ENCODE measurements around the gene NEMP2.
"Not testable (repeated sequence)": the region's sequence is repeated elsewhere in the genome, so short reads cannot be mapped to it uniquely, and the experiment has no call there.

The NEMP2 gene

GRCh38 chr2:190524928-190525327, 9.6 kb downstream of the NEMP2 start:
- no peak for DNase-seq

GRCh38 chr2:190519975-190520767, 14.4 kb downstream of the NEMP2 start:
- DNase-seq: no peak

- no peak for DNase-seq
Measured at GRCh38 chr2:190517468-190517867, 17.1 kb downstream of the NEMP2 start.

- no peak for DNase-seq
Measured at GRCh38 chr2:190515687-190516086, 18.8 kb downstream of the NEMP2 start.

GRCh38 chr2:190514676-190515075, 19.8 kb downstream of the NEMP2 start:
- DNase-seq: no peak

GRCh38 chr2:190513877-190514276, 20.6 kb downstream of the NEMP2 start:
- DNase-seq: no peak

- no peak for DNase-seq
Measured at GRCh38 chr2:190512539-190513095, 21.9 kb downstream of the NEMP2 start.

GRCh38 chr2:190511104-190511503, 23.4 kb downstream of the NEMP2 start:
- no peak for DNase-seq

GRCh38 chr2:190509895-190510294, 24.6 kb downstream of the NEMP2 start:
- DNase-seq: not testable (repeated sequence)

- DNase-seq: no peak
Measured at GRCh38 chr2:190507135-190507534, 27.4 kb downstream of the NEMP2 start.

- no peak for DNase-seq
Measured at GRCh38 chr2:190506666-190507065, 27.9 kb downstream of the NEMP2 start.

GRCh38 chr2:190505696-190506095, 28.8 kb downstream of the NEMP2 start:
- no peak for DNase-seq

- DNase-seq: no peak
Measured at GRCh38 chr2:190504912-190505311, 29.6 kb downstream of the NEMP2 start.

GRCh38 chr2:190503088-190503487, 31.4 kb downstream of the NEMP2 start:
- no peak for DNase-seq

- no peak for DNase-seq
Measured at GRCh38 chr2:190501702-190502407, 32.7 kb downstream of the NEMP2 start.

GRCh38 chr2:190501231-190501630, 33.3 kb downstream of the NEMP2 start:
- DNase-seq: no peak

GRCh38 chr2:190500054-190500502, 34.4 kb downstream of the NEMP2 start:
- no peak for DNase-seq

- DNase-seq: no peak
Measured at GRCh38 chr2:190499273-190499672, 35.2 kb downstream of the NEMP2 start.

- DNase-seq: no peak
Measured at GRCh38 chr2:190497428-190497827, 37.1 kb downstream of the NEMP2 start.

- not testable (repeated sequence) for DNase-seq
Measured at GRCh38 chr2:190494600-190495227, 39.8 kb downstream of the NEMP2 start.

GRCh38 chr2:190493095-190493494, 41.4 kb downstream of the NEMP2 start:
- no peak for DNase-seq

- DNase-seq: no peak
Measured at GRCh38 chr2:190490502-190490901, 44.0 kb downstream of the NEMP2 start.

- DNase-seq: no peak
Measured at GRCh38 chr2:190489475-190489874, 45.0 kb downstream of the NEMP2 start.

All from activated T-cell treated with anti-CD3 and anti-CD28 coated beads, Interleukin-2, amount 50 U/mL, for 1 hour (primary cell).